ENCODE results near the gene TAS2R40.

The TAS2R40 gene

DNA sequence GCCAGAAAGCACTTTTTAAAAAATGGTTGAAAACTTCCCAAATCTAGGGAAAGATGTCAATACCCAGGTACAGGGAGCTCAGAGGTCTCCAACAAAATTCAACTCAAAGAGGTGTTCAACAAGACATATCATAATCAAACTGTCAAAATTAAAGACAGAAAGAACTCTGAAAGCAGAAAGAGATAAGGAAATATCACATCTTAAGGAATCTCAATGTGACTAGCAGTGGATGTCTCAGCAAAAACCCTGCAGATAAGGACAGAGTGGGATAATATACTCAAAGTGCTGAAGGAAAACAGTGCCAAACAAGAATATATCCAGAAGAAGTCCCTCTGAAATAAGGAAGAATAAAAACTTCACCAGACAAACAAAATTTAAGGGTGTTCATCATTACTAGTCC, 28.4 kb downstream of the TAS2R40 start:
- Histone ChIP-seq H3K27ac (ENCODE audit: low read depth, low read length) (no peak overlapping the region), H3K36me3 (ENCODE audit: control insufficient read depth, insufficient read depth, low read length) (no peaks in the 10 kb centered on the region), H3K27me3 (ENCODE audit: control insufficient read depth, insufficient read depth, low read length) (no peaks in the 10 kb centered on the region), H3K4me3 (ENCODE audit: low read depth, low read length) (no peak overlapping the region), H3K9ac (ENCODE audit: low read length) (no peak overlapping the region), H3K9me3 (ENCODE audit: control insufficient read depth, insufficient read depth, low read depth, low read length) (no peaks in the 10 kb centered on the region; the same call in 1 of the 2 replicates), H3K4me1 (ENCODE audit: control insufficient read depth, insufficient read depth, low read length) (no peaks in the 10 kb centered on the region)

DNA sequence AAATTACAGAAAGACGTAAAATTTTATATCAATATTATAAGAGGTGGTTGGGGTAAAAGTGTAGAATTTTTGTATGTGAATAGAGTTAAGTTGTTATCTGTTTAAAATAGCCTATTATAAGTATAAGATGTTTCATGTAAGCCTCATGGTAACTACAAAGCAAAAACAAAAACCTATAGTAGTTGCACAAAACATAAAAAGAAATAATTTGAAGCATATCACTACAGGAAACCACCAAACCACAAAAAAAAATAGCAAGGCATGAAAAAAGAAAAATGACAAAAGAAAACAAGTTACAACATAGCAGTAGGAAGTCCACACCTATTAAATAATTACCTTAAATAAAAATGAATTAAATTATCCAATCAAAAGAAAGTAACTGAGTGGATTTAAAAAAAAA, 29.0 kb downstream of the TAS2R40 start:
- H3K36me3 ChIP-seq (ENCODE audit: control insufficient read depth, insufficient read depth, low read length): no peaks in the 10 kb centered on the region
- no peak overlapping the region for H3K4me3 ChIP-seq (ENCODE audit: low read depth, low read length)
- no peak overlapping the region for H3K9ac ChIP-seq (ENCODE audit: low read length)
- no peaks in the 10 kb centered on the region for H3K4me1 ChIP-seq (ENCODE audit: control insufficient read depth, insufficient read depth, low read length)
- no peaks in the 10 kb centered on the region; the same call in 1 of the 2 replicates for H3K9me3 ChIP-seq (ENCODE audit: control insufficient read depth, insufficient read depth, low read depth, low read length)
- no peaks in the 10 kb centered on the region for H3K27me3 ChIP-seq (ENCODE audit: control insufficient read depth, insufficient read depth, low read length)
- no peak overlapping the region for H3K27ac ChIP-seq (ENCODE audit: low read depth, low read length)

DNA sequence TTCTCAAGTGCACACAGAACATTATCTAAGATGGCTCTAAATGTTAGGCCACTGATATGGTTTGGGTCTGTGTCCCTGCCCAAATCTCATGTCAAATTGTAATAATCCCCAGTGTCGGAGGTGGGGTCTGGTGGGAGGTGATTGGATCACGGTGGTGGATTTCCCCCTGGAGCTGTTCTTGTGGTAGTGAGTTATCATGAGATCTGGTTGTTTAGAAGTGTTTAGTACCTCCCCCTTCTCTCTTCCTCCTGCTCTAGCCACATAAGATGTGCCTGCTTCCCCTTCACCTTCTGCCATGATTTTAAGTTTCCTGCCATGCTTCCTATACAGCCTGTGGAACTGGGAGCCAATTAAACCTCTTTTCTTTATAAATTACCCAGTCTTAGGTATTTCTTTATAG, 30.2 kb downstream of the TAS2R40 start:
- no peak overlapping the region for H3K9ac ChIP-seq (ENCODE audit: low read length)
- no peak overlapping the region for H3K27ac ChIP-seq (ENCODE audit: low read depth, low read length)
- H3K36me3 ChIP-seq (ENCODE audit: control insufficient read depth, insufficient read depth, low read length): no peaks in the 10 kb centered on the region
- H3K9me3 ChIP-seq (ENCODE audit: control insufficient read depth, insufficient read depth, low read depth, low read length): no peaks in the 10 kb centered on the region; the same call in 1 of the 2 replicates
- H3K27me3 ChIP-seq (ENCODE audit: control insufficient read depth, insufficient read depth, low read length): no peaks in the 10 kb centered on the region
- H3K4me3 ChIP-seq (ENCODE audit: low read depth, low read length): no peak overlapping the region
- no peaks in the 10 kb centered on the region for H3K4me1 ChIP-seq (ENCODE audit: control insufficient read depth, insufficient read depth, low read length)

DNA sequence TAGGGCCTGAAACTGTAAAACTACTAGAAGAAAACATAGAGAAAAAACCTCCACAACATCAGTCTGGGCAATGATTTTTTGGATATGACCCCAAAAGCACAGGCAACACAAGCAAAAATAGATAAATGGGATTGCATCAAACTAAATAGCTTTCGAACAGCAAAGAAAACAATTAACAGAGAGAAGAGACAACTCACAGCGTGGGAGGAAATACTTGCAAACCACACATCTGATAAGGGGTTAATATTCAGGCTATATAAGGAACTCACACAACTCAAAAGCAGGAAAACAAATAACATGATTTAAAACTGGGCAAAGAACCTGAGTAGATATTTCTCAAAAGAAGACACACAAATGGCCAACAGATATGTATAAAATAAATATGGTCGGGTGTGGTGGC, 33.7 kb downstream of the TAS2R40 start:
- Histone ChIP-seq H3K9ac (ENCODE audit: low read length) (no peak overlapping the region), H3K27me3 (ENCODE audit: control insufficient read depth, insufficient read depth, low read length) (no peaks in the 10 kb centered on the region), H3K4me1 (ENCODE audit: control insufficient read depth, insufficient read depth, low read length) (no peaks in the 10 kb centered on the region), H3K36me3 (ENCODE audit: control insufficient read depth, insufficient read depth, low read length) (no peaks in the 10 kb centered on the region), H3K27ac (ENCODE audit: low read depth, low read length) (no peak overlapping the region), H3K4me3 (ENCODE audit: low read depth, low read length) (no peak overlapping the region), H3K9me3 (ENCODE audit: control insufficient read depth, insufficient read depth, low read depth, low read length) (no peaks in the 10 kb centered on the region; the same call in 1 of the 2 replicates)

DNA sequence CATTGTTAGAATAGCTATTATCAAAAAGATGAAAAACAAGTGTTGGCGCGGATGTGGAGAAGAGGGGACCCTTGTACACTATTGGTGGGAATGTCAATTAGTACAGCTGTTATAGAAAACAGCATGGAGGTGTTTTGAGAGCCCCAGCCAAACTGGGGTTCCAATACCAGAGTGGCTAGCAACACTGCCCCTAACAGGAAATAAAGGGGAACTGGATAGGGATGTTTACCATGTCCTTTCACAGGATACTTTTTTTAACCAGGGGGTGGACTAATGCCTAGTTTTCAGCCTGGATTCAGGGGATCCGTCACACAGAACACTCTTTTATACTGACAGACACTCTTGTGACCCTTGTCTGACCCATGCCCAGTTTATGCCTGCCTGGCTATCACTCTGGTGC, 34.5 kb downstream of the TAS2R40 start:
- Histone ChIP-seq H3K4me1 (ENCODE audit: control insufficient read depth, insufficient read depth, low read length) (no peaks in the 10 kb centered on the region), H3K4me3 (ENCODE audit: low read depth, low read length) (no peak overlapping the region), H3K9ac (ENCODE audit: low read length) (no peak overlapping the region), H3K9me3 (ENCODE audit: control insufficient read depth, insufficient read depth, low read depth, low read length) (no peaks in the 10 kb centered on the region; the same call in 1 of the 2 replicates), H3K27ac (ENCODE audit: low read depth, low read length) (no peak overlapping the region), H3K36me3 (ENCODE audit: control insufficient read depth, insufficient read depth, low read length) (no peaks in the 10 kb centered on the region), H3K27me3 (ENCODE audit: control insufficient read depth, insufficient read depth, low read length) (no peaks in the 10 kb centered on the region)

DNA sequence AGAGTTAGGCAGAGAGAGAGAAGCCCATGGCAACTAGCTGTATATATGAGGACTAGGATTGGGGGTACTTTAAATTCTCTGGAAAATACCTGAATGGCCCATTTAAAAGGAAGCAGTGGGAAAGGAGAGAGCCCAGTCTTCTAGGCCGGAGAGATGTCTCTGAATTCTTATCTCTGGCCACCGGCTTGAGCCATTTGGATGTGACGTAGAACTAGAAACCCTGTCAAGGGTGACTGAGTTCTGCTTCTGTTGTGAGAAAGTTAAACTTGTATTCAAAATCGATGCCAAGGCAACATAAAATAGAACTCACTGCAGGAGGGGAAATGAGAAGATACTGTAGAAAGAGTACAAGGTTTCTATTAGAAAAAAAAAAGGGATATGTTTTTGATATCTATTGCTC, 35.1 kb downstream of the TAS2R40 start:
- no peak overlapping the region for H3K9ac ChIP-seq (ENCODE audit: low read length)
- H3K36me3 ChIP-seq (ENCODE audit: control insufficient read depth, insufficient read depth, low read length): no peaks in the 10 kb centered on the region
- no peaks in the 10 kb centered on the region for H3K27me3 ChIP-seq (ENCODE audit: control insufficient read depth, insufficient read depth, low read length)
- H3K4me3 ChIP-seq (ENCODE audit: low read depth, low read length): no peak overlapping the region
- no peaks in the 10 kb centered on the region for H3K4me1 ChIP-seq (ENCODE audit: control insufficient read depth, insufficient read depth, low read length)
- H3K27ac ChIP-seq (ENCODE audit: low read depth, low read length): no peak overlapping the region
- H3K9me3 ChIP-seq (ENCODE audit: control insufficient read depth, insufficient read depth, low read depth, low read length): peaks cover 2% of the 10 kb centered on the region; the same call in 1 of the 2 replicates

DNA sequence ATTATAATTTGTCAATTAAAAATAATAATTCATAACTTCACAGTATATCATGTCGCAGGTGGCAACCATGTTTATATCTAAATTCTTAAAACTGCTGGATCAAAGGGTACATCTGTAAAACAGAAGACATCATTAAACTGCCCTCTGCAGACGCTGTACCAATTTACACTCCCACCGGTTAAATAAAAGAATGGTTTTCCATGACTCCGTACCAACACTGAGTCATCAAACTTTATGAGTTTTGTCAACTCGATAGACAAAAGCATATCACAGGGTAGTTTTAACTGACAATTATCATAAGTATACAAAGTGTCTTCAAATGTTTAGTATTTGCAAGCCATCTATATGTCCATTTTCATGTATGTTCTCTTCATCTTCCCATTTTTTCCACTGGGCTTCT, 35.7 kb downstream of the TAS2R40 start:
- Histone ChIP-seq H3K36me3 (ENCODE audit: control insufficient read depth, insufficient read depth, low read length) (no peaks in the 10 kb centered on the region), H3K27ac (ENCODE audit: low read depth, low read length) (no peak overlapping the region), H3K27me3 (ENCODE audit: control insufficient read depth, insufficient read depth, low read length) (no peaks in the 10 kb centered on the region), H3K9ac (ENCODE audit: low read length) (no peak overlapping the region), H3K4me3 (ENCODE audit: low read depth, low read length) (no peak overlapping the region), H3K4me1 (ENCODE audit: control insufficient read depth, insufficient read depth, low read length) (no peaks in the 10 kb centered on the region), H3K9me3 (ENCODE audit: control insufficient read depth, insufficient read depth, low read depth, low read length) (peaks cover 4% of the 10 kb centered on the region; the same call in 1 of the 2 replicates)

DNA sequence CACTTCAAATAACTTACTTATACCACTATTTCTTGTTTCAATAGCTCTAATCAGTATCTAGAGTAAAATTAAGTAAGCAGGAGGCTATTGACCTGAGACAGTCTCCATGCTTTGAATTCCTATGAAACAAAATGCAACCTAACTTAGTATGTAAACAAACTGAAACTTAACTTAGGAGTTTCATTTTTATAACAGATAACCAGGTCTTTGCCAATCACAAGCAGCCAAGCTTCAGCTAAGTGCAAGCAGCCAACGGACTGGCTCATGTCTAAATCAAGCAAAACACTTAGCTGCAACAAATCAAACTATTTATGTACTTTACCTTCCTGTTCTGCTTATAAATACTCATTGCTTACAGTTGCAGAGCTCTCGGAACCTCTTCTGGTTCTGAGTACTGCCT, 37.0 kb downstream of the TAS2R40 start:
- Histone ChIP-seq H3K27ac (ENCODE audit: low read depth, low read length) (no peak overlapping the region), H3K36me3 (ENCODE audit: control insufficient read depth, insufficient read depth, low read length) (no peaks in the 10 kb centered on the region), H3K27me3 (ENCODE audit: control insufficient read depth, insufficient read depth, low read length) (no peaks in the 10 kb centered on the region), H3K4me1 (ENCODE audit: control insufficient read depth, insufficient read depth, low read length) (peaks cover under 1% of the 10 kb centered on the region; the same call in 1 of the 2 replicates), H3K9ac (ENCODE audit: low read length) (no peak overlapping the region), H3K9me3 (ENCODE audit: control insufficient read depth, insufficient read depth, low read depth, low read length) (peaks cover 4% of the 10 kb centered on the region; the same call in 1 of the 2 replicates), H3K4me3 (ENCODE audit: low read depth, low read length) (no peak overlapping the region)

DNA sequence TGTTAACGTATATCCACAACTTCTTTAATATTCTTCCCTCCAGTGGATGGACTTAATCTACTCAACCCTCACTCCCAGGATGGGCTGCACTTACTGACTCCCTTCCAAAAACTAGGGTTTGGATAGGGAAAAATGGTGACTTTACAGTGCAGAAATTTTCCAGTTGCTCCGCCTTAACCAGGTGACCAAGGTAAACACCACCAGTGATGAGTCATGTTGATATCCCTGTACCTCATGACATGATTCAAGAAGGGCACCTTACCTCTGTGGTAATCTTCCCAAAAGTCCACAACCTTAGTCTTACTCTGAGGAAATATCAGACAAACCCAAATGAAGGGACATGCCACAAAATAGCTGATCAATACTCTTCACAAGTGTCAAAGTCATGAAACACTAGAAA, 37.9 kb downstream of the TAS2R40 start:
- Histone ChIP-seq H3K36me3 (ENCODE audit: control insufficient read depth, insufficient read depth, low read length) (no peaks in the 10 kb centered on the region), H3K9ac (ENCODE audit: low read length) (no peak overlapping the region), H3K4me1 (ENCODE audit: control insufficient read depth, insufficient read depth, low read length) (peaks cover 5% of the 10 kb centered on the region; the same call in 1 of the 2 replicates), H3K4me3 (ENCODE audit: low read depth, low read length) (no peak overlapping the region), H3K27ac (ENCODE audit: low read depth, low read length) (no peak overlapping the region), H3K9me3 (ENCODE audit: control insufficient read depth, insufficient read depth, low read depth, low read length) (peaks cover 4% of the 10 kb centered on the region; the same call in 1 of the 2 replicates), H3K27me3 (ENCODE audit: control insufficient read depth, insufficient read depth, low read length) (0 out of 2 replicates have a peak, but pooled peaks cover 2% of the 10 kb centered on the region)

DNA sequence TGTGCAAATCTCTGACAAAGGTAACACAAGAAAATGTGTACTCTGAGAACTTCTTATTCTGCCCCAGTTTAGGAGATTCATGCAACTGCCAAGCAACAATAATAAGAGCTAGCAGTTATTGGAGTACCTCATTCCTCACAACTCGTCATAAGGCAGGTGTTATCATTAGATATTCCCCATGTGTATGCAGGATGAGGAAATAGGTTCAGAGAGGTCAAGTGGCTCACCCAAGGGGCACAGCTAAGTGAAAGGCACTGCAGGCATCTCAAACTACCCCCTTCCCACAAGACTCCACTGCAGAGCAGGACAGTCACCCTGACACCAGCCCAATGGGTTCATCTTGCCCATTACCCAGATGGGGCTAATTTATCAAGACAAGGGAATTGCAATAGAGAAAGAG, 40.1 kb downstream of the TAS2R40 start:
- peaks cover 4% of the 10 kb centered on the region; the same call in 1 of the 2 replicates for H3K9me3 ChIP-seq (ENCODE audit: control insufficient read depth, insufficient read depth, low read depth, low read length)
- H3K27me3 ChIP-seq (ENCODE audit: control insufficient read depth, insufficient read depth, low read length): 0 out of 2 replicates have a peak, but pooled peaks cover 2% of the 10 kb centered on the region
- no peak overlapping the region for H3K9ac ChIP-seq (ENCODE audit: low read length)
- peaks cover 5% of the 10 kb centered on the region; the same call in 1 of the 2 replicates for H3K4me1 ChIP-seq (ENCODE audit: control insufficient read depth, insufficient read depth, low read length)
- no peak overlapping the region for H3K27ac ChIP-seq (ENCODE audit: low read depth, low read length)
- H3K4me3 ChIP-seq (ENCODE audit: low read depth, low read length): no peak overlapping the region
- H3K36me3 ChIP-seq (ENCODE audit: control insufficient read depth, insufficient read depth, low read length): peaks cover under 1% of the 10 kb centered on the region; the same call in 1 of the 2 replicates

DNA sequence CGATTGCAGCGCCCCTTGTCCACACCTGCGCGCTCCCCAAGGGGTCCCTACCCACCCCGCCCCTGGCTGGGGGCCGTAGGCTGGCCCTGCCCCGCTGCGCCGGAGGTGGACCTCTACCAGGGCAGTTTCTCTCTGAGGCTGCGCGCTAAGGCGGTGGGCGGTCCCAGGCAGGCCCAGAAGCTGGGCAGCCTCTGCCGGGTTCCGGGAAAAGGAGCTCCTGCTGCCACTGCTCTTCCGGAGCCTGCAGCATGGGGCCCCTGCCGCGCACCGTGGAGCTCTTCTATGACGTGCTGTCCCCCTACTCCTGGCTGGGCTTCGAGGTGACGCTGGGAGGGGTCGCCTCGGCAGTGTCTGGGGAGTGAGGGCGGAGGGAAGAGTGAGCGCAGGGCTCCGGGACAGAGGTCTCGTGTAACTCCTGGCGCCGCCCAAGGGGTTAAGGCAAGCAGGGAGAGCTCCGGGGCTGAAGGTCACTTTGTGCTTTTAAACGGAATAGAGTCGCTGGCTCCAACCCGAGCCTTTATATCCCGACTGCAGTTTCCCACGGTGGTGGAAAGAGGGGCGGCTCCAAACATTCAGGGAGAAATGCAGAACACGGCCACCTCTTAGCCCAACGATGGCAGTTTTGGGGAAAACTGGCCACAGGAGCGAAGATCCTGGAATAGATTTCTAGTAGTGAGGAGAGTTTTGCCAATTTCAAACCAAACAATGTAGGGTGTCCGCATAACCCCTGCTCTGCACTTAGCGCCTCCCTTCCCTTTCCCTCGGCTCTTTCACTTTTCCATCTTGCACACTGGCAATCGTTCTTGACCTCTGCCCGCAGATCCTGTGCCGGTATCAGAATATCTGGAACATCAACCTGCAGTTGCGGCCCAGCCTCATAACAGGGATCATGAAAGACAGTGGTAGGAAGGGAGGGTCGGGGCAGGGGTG, 41.7 kb downstream of the TAS2R40 start, which contains the start of gene GSTK1:
TSS of gene GSTK1 (plus strand) at position 176 of the 930 bp plus-strand sequence. CDS start at position 249, 73 bp downstream.
- Histone ChIP-seq H3K9ac (ENCODE audit: low read length) (peak within 1 kb of the TSS; percentile 84), H3K4me3 (ENCODE audit: low read depth, low read length) (peak within 1 kb of the TSS; percentile 97), H3K4me1 (ENCODE audit: control insufficient read depth, insufficient read depth, low read length) (peaks cover 5% of the 10 kb centered on the region; the same call in 1 of the 2 replicates), H3K27ac (ENCODE audit: low read depth, low read length) (peak within 1 kb of the TSS; percentile 13; the same call in 1 of the 2 replicates), H3K9me3 (ENCODE audit: control insufficient read depth, insufficient read depth, low read depth, low read length) (peaks cover 4% of the 10 kb centered on the region; the same call in 1 of the 2 replicates), H3K36me3 (ENCODE audit: control insufficient read depth, insufficient read depth, low read length) (peaks cover 14% of the 10 kb centered on the region), H3K27me3 (ENCODE audit: control insufficient read depth, insufficient read depth, low read length) (0 out of 2 replicates have a peak, but pooled peaks cover 2% of the 10 kb centered on the region)

All from HUES6 (cell line).